ENCODE results near the gene CNST.
"Not testable (repeated sequence)": the region's sequence is repeated elsewhere in the genome, so short reads cannot be mapped to it uniquely, and the experiment has no call there.

Gene CNST

GRCh38 chr1:246597971-246598370 lies 31.7 kb downstream of the CNST start:
- DNase-seq = no peak
- Histone ChIP-seq H3K27ac (no peak overlapping the region), H3K4me3 (ENCODE audit: low read depth, low read length) (no peak overlapping the region), H3K9me3 (ENCODE audit: severe bottlenecking) (no peaks in the 10 kb centered on the region), H3K36me3 (peaks cover 18% of the 10 kb centered on the region), H3K27me3 (ENCODE audit: insufficient read depth, low read depth, severe bottlenecking) (no peaks in the 10 kb centered on the region)
- TF ChIP-seq CTCF (IDR thresholded peaks at IDR 0.05; ENCODE audit: low read depth, low read length) = no peak

GRCh38 chr1:246599315-246599714 lies 33.1 kb downstream of the CNST start:
- Histone ChIP-seq H3K27me3 (ENCODE audit: insufficient read depth, low read depth, severe bottlenecking) (no peaks in the 10 kb centered on the region), H3K27ac (no peak overlapping the region), H3K4me3 (ENCODE audit: low read depth, low read length) (no peak overlapping the region), H3K36me3 (peaks cover 8% of the 10 kb centered on the region), H3K9me3 (ENCODE audit: severe bottlenecking) (no peaks in the 10 kb centered on the region)
- no peak for TF ChIP-seq CTCF (IDR thresholded peaks at IDR 0.05; ENCODE audit: low read depth, low read length)
- DNase-seq = no peak

GRCh38 chr1:246600579-246600978 lies 34.3 kb downstream of the CNST start:
- H3K27ac ChIP-seq = no peak overlapping the region
- no peaks in the 10 kb centered on the region for H3K27me3 ChIP-seq (ENCODE audit: insufficient read depth, low read depth, severe bottlenecking)
- no peak overlapping the region for H3K4me3 ChIP-seq (ENCODE audit: low read depth, low read length)
- DNase-seq = no peak
- H3K9me3 ChIP-seq (ENCODE audit: severe bottlenecking) = no peaks in the 10 kb centered on the region
- TF ChIP-seq CTCF (IDR thresholded peaks at IDR 0.05; ENCODE audit: low read depth, low read length) = no peak
- H3K36me3 ChIP-seq = no peaks in the 10 kb centered on the region

DNA sequence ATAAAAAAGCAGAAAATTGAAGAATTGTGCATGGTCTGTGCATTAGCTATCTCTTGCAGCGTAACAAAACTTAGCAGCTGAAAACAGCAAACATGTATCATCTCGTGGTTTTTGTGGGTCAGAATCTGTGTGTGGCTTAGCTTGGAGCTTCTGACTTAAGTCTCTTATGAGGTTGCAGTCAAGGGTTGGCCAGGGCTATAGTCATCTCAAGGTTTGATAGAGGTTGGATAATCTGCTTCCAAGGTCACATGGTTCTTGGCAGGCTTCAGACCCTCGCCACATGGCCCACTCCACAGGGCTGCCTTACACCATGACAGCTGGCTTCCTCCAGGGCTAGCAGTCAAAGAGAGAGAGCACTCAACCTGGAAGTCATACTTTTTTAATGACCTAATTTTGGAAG lies 35.9 kb downstream of the CNST start:
- peak; percentile 76 for DNase-seq
- no peaks in the 10 kb centered on the region for H3K9me3 ChIP-seq (ENCODE audit: severe bottlenecking)
- no peaks in the 10 kb centered on the region for H3K27me3 ChIP-seq (ENCODE audit: insufficient read depth, low read depth, severe bottlenecking)
- TF ChIP-seq CTCF (IDR thresholded peaks at IDR 0.05; ENCODE audit: low read depth, low read length) = no peak
- no peak overlapping the region for H3K4me3 ChIP-seq (ENCODE audit: low read depth, low read length)
- no peak overlapping the region for H3K27ac ChIP-seq
- H3K36me3 ChIP-seq = no peaks in the 10 kb centered on the region

GRCh38 chr1:246605231-246605630 lies 39.0 kb downstream of the CNST start:
- H3K4me3 ChIP-seq (ENCODE audit: low read depth, low read length); H3K36me3 ChIP-seq; H3K9me3 ChIP-seq (ENCODE audit: severe bottlenecking); DNase-seq; H3K27me3 ChIP-seq (ENCODE audit: insufficient read depth, low read depth, severe bottlenecking); H3K27ac ChIP-seq: not testable (repeated sequence)

DNA sequence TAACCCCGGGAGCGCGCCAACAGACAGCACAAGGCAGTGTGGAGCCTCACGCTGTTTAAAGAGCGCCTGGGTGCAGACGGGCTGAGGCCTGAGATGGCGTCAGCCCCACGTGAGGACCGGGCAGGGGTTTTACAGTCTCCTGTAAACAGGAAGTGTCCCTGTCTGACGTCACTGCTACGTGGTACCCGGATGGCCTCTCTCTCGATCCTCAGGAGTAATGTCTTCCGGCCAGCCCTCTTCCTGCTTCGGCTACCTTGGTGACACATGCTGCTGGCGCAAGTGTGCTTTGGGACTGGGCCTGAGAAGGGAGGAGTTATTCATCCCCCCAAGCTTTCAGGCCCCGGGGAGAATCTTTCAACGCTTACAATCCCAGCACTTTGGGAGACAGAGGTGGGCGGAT lies 41.2 kb downstream of the CNST start:
- no peak for DNase-seq

More for the DNA sequence above, 41.2 kb downstream of the CNST start:
- H3K27me3 ChIP-seq (ENCODE audit: insufficient read depth, low read depth, severe bottlenecking) = no peaks in the 10 kb centered on the region
- TF ChIP-seq CTCF (IDR thresholded peaks at IDR 0.05; ENCODE audit: low read depth, low read length) = no peak
- no peaks in the 10 kb centered on the region for H3K36me3 ChIP-seq
- no peak overlapping the region for H3K4me3 ChIP-seq (ENCODE audit: low read depth, low read length)
- no peak overlapping the region for H3K27ac ChIP-seq
- H3K9me3 ChIP-seq (ENCODE audit: severe bottlenecking) = no peaks in the 10 kb centered on the region
